HG03108 (cell line): ENCODE measurements around the gene AP3S2.

Experiments
- ATAC-seq: cut with Tn5 transposase; IDR thresholded peaks from one replicate; pipeline ENCODE4 v1.9.1; 2021; ENCODE audit warnings: moderate library complexity; ENCODE audit not compliant: unreplicated experiment

The AP3S2 gene

GRCh38 chr15:89820666-89821611 lies 72.9 kb downstream of the AP3S2 start:
- no peak for ATAC-seq

- ATAC-seq = no peak
Measured at GRCh38 chr15:89818287-89818686, 75.5 kb downstream of the AP3S2 start.

- ATAC-seq = no peak
Measured at GRCh38 chr15:89817701-89818280, 76.0 kb downstream of the AP3S2 start.

GRCh38 chr15:89815769-89816168 lies 78.0 kb downstream of the AP3S2 start:
- ATAC-seq = no peak

- no peak for ATAC-seq
Measured at GRCh38 chr15:89814112-89814742, 79.6 kb downstream of the AP3S2 start.

GRCh38 chr15:89813381-89814111 lies 80.2 kb downstream of the AP3S2 start:
- ATAC-seq = no peak

- no peak for ATAC-seq
Measured at GRCh38 chr15:89812847-89813320, 80.9 kb downstream of the AP3S2 start.

GRCh38 chr15:89812011-89812846 lies 81.6 kb downstream of the AP3S2 start:
- no peak for ATAC-seq

GRCh38 chr15:89810837-89811236 lies 83.0 kb downstream of the AP3S2 start:
- no peak for ATAC-seq

GRCh38 chr15:89809787-89810148 lies 84.0 kb downstream of the AP3S2 start:
- no peak for ATAC-seq

GRCh38 chr15:89809093-89809786 lies 84.6 kb downstream of the AP3S2 start:
- ATAC-seq = no peak

- no peak for ATAC-seq
Measured at GRCh38 chr15:89808160-89808870, 85.5 kb downstream of the AP3S2 start.

- ATAC-seq = no peak
Measured at GRCh38 chr15:89807689-89808088, 86.1 kb downstream of the AP3S2 start.

GRCh38 chr15:89806559-89807550 lies 86.9 kb downstream of the AP3S2 start:
- no peak for ATAC-seq

- no peak for ATAC-seq
Measured at GRCh38 chr15:89806210-89806558, 87.6 kb downstream of the AP3S2 start.

GRCh38 chr15:89805241-89806209 lies 88.3 kb downstream of the AP3S2 start:
- no peak for ATAC-seq
